ENCODE data around the gene VMP1. TPM values are rescaled to one million over a fixed set of nuclear protein-coding genes. Genes with fewer than 3 reads are reported as not detected.

VMP1 gene
- total and polyA plus RNA-seq, 2 of the 13 experiments (the other 11 are each of a cell fraction or from before 2014, with no cell fraction given), result 186 to 271 TPM

DNA sequence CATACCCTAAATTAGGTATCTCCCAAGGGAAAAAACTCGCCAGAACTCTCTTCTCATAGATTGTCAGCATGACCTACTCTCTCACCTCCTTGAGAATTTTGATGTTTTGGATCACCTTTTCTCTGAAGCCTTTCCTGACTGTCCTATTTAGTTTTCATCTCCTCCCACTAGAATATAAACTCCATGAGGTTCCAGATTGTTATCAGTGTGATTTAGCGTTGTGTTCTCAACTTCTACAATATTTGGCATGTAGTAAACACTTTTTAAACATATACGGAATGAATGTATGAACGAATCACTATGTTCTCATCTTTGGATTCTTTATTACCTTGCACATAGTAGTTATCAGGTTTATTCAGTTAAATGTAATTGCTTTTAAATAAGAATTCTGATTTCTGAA is 88.7 kb downstream of the VMP1 start:
- Histone ChIP-seq H3K9me3 (ENCODE audit: low read length) (no peaks in the 10 kb centered on the region), H3K36me3 (replicated peaks in 1 of 2; ENCODE audit: control insufficient read depth in 1 of 2, insufficient read depth in 2 of 2, low read length in 2 of 2) (peaks cover 0 to 11% of the 10 kb centered on the region in 2 experiments; a peak in 2 of 5 replicates), H3K4me3 (replicated peaks in 1 of 3; ENCODE audit: insufficient read depth in 1 of 3, low read depth in 2 of 3, low read length in 3 of 3) (no peak overlapping the region), H3K27me3 (ENCODE audit: control insufficient read depth in 1 of 2, insufficient read depth in 2 of 2, low read length in 2 of 2) (no peaks in the 10 kb centered on the region), H3K79me2 (ENCODE audit: insufficient read depth, low read length) (no peaks in the 10 kb centered on the region), H4K20me1 (ENCODE audit: insufficient read depth, low read length) (no peaks in the 10 kb centered on the region), H3K27ac (ENCODE audit: extremely low read length, insufficient read depth, low read length) (no peak overlapping the region), H3K9ac (ENCODE audit: insufficient read depth, low read depth, low read length) (no peak overlapping the region), H3K4me1 (ENCODE audit: insufficient read depth, low read length) (peaks cover 15% of the 10 kb centered on the region), H2AFZ (ENCODE audit: low read length) (no peak overlapping the region), H3K4me2 (ENCODE audit: low read depth, low read length) (no peak overlapping the region)
- intact Hi-C loops (cut with micrococcal nuclease; ENCODE audit: unreplicated experiment) (no loop called here), in situ Hi-C loops (cut with HindIII; ENCODE audit: extremely low pct_ligation_motif_present, low pct_unique_long_range_greater_than_20kb) (no loop called here)
- DNase-seq (ENCODE audit: low spot score), result no peak
- ATAC-seq, result no peak
- ChIA-PET CTCF (ENCODE audit: low intra/inter-chr PET ratio, low total read pairs) (no interaction called here), POLR2A (interaction anchor here (0.7 to 1.6 kb wide), 3 partner anchors 8 to 41 kb away, joined by 3 read pairs; no protein-coding TSS in a partner anchor)
- no peak for FAIRE-seq
- TF ChIP-seq NFE2L1 (CRISPR knock-in tag; IDR thresholded peaks at IDR 0.05; ENCODE audit: borderline replicate concordance) (no peak), THYN1 (CRISPR knock-in tag; IDR thresholded peaks at IDR 0.05; ENCODE audit: borderline replicate concordance, low read depth) (no peak), ZNF564 (CRISPR knock-in tag; IDR thresholded peaks at IDR 0.05) (no peak), FUBP1 (CRISPR knock-in tag; IDR thresholded peaks at IDR 0.05; ENCODE audit: borderline replicate concordance) (no peak), DRAP1 (CRISPR knock-in tag; IDR thresholded peaks at IDR 0.05) (no peak), REXO4 (CRISPR knock-in tag; IDR thresholded peaks at IDR 0.05; ENCODE audit: borderline replicate concordance) (no peak), ADNP (CRISPR knock-in tag; IDR thresholded peaks at IDR 0.05) (no peak), ZNF142 (CRISPR knock-in tag; IDR thresholded peaks at IDR 0.05) (no peak), ZNF276 (CRISPR knock-in tag; IDR thresholded peaks at IDR 0.05; ENCODE audit: low read depth) (no peak), PATZ1 (CRISPR knock-in tag; IDR thresholded peaks at IDR 0.05) (no peak)
- BruUV-seq (replicated peaks), result no TSS peak
- WGBS (ENCODE audit: low lambda C conversion rate), result 92% methylated on average over 4 of the region's 4 CpGs
